ENCODE measurements around the gene TFB2M.

GRCh38 chr1:246564839-246565750 lies 966 bp downstream of the TFB2M start:
- TF ChIP-seq POLR2AphosphoS5 (IDR thresholded peaks at IDR 0.05; ENCODE audit: low read depth, low read length) (no peak), POLR2A (IDR thresholded peaks at IDR 0.05; ENCODE audit: low read depth, low read length) (no peak)

Measured in GM12891 (cell line).